ENCODE data around the gene TRIM77.
"Not testable (repeated sequence)": the region's sequence is repeated elsewhere in the genome, so short reads cannot be mapped to it uniquely, and the experiment has no call there.

Gene TRIM77

DNA sequence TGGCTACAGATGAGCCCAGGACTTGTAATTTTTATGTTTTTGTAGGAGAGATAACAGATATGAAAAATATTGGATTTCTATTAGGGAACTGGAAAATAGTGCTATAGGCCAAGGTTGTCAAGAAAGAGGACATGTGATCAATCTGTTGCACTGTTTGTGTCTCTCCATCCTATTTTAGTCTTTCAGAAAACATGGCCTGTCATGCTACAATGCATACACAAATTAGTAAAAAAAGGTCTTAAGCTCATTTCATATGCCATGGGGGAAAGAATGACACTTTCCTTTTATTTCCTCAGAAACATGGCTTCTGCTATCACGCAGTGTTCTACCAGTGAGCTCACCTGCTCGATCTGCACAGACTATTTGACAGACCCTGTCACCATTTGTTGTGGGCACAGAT is at the start of gene TRIM77:
Gene TRIM77 (plus strand): TSS at position 301 of the 400 bp plus-strand sequence. CDS start 0 bp downstream, at position 301.
- DNase-seq, result not testable (repeated sequence)

- no peak for DNase-seq
These were observed 43.1 kb upstream of the TRIM77 start for GRCh38 chr11:89667001-89667400.

DNA sequence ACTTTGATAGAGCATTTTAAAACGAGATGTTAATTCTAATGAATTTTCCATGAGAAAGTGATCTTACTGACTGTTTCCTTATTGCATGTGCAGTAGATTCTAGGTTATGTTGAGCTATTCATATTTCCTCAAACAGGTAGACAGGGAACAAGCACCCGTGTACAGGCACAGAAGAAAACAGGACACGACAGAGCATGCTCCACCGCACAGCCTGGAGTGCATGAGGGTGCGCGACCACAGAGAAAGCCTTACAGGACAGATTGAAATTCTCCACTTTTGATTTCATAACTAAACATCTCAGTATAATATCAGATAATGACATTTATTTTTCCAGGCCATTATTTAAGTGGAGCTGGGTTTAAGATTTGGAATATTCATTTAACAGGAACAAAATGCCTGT is 41.9 kb upstream of the TRIM77 start:
- not testable (repeated sequence) for DNase-seq

GRCh38 chr11:89669586-89669985 is 40.5 kb upstream of the TRIM77 start:
- not testable (repeated sequence) for DNase-seq

GRCh38 chr11:89669993-89670669 is 40.0 kb upstream of the TRIM77 start:
- DNase-seq, result not testable (repeated sequence)

DNA sequence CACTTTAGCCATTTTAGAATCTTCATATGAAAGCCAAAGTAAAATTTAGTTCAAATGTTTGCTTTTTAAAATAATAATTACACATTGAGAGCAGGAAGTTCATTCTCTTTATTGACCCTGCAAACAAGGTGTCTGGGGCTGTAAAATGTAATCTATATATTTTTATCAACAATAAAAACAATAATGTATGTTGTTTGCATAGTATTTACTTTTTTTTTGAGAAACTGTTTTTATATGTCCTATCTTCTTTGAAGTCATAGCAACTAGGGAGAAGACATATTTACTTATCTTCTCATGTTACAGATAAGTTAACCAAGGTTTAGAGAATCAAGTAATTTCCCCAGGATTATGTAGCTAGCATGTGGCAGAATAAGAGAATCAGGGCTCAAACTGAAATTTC is 37.6 kb upstream of the TRIM77 start:
- not testable (repeated sequence) for DNase-seq

GRCh38 chr11:89673380-89673779 is 36.7 kb upstream of the TRIM77 start:
- DNase-seq, result not testable (repeated sequence)

GRCh38 chr11:89675383-89675782 is 34.7 kb upstream of the TRIM77 start:
- not testable (repeated sequence) for DNase-seq

DNA sequence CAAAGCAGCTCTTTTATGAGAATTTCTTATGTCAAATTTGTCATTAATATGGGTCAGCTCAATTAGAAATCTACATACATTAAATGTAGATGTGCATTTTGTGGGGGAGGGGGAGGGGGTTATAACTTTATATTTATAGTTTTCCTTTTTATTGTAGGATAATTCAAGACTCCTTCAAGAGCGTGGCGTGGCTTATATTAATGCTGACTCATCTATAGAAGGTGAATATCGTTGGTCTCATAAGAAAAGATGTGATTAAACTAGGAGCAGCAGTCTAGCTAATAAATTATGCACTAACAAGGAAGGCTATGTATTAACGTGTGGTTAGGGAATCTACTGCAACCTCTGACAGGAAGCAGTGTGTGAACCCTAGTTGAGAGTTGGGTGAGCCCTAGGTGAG is 34.2 kb upstream of the TRIM77 start:
- DNase-seq, result not testable (repeated sequence)

GRCh38 chr11:89707080-89707479 is 3.0 kb upstream of the TRIM77 start:
- DNase-seq, result not testable (repeated sequence)

- not testable (repeated sequence) for DNase-seq
These were observed 14.9 kb downstream of the TRIM77 start for GRCh38 chr11:89724866-89725498.

- not testable (repeated sequence) for DNase-seq
These were observed 20.1 kb downstream of the TRIM77 start for GRCh38 chr11:89730215-89730614.

DNA sequence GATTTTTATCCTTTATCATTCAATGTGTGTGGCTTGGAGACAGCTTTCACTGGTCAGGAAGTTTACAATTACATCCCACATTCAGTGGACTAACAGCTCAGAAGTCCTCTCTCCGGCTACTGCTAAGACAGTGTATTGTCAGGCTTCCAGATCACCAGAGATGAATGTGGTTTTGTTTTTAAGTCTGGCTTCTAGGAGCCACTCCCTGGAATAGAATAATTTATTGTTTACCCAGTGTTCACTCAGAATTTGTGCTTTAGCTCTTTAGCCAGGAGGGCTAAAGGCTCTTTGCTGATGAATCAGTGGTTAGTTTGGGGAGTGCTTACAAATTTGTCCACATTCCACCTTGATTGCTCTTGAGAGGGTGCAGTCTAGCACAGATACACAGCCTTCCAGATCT is 26.5 kb downstream of the TRIM77 start:
- DNase-seq, result no peak

DNA sequence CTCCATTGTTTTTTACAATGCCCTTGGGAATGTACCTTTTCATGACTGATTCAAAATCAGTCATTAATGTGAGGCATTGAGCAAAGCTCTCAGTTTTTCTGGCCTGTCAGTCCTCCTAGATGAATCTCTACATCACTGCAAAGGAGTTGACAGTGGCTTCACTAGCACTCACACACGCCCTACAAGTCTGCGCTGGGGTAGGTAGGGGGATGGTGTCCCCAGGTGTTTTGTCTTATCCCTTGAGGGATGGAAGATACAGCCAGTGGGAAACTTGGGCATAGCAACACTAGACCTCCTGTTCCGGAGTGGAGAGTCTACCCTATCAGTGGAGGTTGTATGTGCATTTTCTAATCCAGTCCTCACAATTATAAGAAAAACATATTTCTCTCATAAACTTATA is 27.0 kb downstream of the TRIM77 start:
- DNase-seq, result no peak

DNA sequence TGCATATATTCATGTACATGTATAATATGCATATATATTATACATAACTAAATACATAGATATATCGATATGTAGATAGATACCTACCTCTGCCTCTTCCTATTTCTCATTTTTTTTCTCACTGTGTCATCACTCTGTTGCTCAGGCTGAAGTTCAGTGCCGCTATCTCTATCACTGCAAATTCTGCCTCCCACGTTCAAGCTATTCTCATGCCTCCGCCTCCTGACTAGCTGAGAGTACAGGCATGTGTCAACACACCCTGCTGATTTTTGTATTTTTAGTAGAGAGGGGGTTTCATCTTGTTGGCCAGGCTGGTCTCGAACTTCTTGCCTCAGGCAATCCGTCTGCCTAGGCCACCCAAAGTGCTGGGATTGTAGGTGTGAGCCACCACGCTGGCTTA is 31.3 kb downstream of the TRIM77 start:
- DNase-seq, result not testable (repeated sequence)

DNA sequence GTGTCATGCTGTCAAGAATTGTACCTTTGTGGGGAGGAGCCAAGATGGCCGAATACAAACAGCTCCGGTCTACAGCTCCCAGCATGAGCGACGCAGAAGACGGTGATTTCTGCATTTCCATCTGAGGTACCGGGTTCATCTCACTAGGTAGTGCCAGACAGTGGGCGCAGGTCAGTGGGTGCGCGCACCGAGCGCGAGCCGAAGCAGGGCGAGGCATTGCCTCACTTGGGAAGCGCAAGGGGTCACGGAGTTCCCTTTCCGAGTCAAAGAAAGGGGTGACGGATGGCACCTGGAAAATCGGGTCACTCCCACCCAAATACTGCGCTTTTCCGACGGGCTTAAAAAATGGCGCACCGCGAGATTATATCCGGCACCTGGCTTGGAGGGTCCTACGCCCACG is 34.1 kb downstream of the TRIM77 start:
- not testable (repeated sequence) for DNase-seq

- DNase-seq, result not testable (repeated sequence)
These were observed 40.7 kb downstream of the TRIM77 start for GRCh38 chr11:89750822-89751221.
